ENCODE data around the gene DNAJC1. TPM values are rescaled to one million over a fixed set of nuclear protein-coding genes. Genes with fewer than 3 reads are reported as not detected.
A peak's percentile ranks its signal among the peaks of the same experiment; 100 is the strongest.

The DNAJC1 gene
- total RNA-seq, 1 experiment from 2014 or later: 19.1 TPM

DNA sequence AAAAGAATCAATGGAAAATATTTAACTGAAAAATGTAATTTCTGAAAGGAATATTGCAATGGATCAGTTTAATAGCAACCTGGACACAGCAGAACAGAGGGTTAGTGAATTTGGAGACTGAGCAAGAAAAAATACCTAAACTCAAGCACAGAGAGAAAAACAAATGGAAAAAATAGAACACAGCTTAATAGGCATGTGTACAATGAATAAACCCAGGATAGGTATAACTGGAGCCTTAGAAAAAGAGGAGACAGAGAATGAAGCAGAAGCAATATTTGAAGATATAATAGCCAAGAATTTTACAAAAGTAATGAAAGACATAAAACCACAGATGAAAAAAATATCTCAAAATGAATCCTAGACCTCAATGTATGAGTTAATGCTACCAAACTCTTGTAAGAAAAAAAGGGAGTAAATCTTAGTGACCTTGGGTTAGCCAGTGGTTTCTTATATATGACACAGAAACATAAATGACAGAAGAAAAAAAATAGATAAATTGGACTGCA is 2.9 kb upstream of the DNAJC1 start:
- no peak overlapping the region for H3K4me3 ChIP-seq
- no peaks in the 10 kb centered on the region for H3K36me3 ChIP-seq (ENCODE audit: low read depth)
- TF ChIP-seq EZH2 (IDR thresholded peaks at IDR 0.05; ENCODE audit: low read depth): no peak
- TF ChIP-seq, protein P1, sequence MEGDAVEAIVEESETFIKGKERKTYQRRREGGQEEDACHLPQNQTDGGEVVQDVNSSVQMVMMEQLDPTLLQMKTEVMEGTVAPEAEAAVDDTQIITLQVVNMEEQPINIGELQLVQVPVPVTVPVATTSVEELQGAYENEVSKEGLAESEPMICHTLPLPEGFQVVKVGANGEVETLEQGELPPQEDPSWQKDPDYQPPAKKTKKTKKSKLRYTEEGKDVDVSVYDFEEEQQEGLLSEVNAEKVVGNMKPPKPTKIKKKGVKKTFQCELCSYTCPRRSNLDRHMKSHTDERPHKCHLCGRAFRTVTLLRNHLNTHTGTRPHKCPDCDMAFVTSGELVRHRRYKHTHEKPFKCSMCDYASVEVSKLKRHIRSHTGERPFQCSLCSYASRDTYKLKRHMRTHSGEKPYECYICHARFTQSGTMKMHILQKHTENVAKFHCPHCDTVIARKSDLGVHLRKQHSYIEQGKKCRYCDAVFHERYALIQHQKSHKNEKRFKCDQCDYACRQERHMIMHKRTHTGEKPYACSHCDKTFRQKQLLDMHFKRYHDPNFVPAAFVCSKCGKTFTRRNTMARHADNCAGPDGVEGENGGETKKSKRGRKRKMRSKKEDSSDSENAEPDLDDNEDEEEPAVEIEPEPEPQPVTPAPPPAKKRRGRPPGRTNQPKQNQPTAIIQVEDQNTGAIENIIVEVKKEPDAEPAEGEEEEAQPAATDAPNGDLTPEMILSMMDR (conservative IDR thresholded peaks at IDR 0.05): no peak
- no peak overlapping the region for H3K4me2 ChIP-seq
- no peaks in the 10 kb centered on the region for H3K27me3 ChIP-seq (ENCODE audit: insufficient read depth, low read depth)
- peaks cover 12% of the 10 kb centered on the region for H3K4me1 ChIP-seq (replicated peaks; ENCODE audit: insufficient read depth)
- no peak overlapping the region for H3K27ac ChIP-seq
- ChIA-PET POLR2A (ENCODE audit: unreplicated experiment) (no interaction called here), CTCF (no interaction called here)
- BruUV-seq (replicated peaks): no TSS peak
- H2AFZ ChIP-seq: no peak overlapping the region
- peaks cover 9% of the 10 kb centered on the region for H3K79me2 ChIP-seq (ENCODE audit: low read depth)
- H3K9me3 ChIP-seq (ENCODE audit: insufficient read depth, low read depth): no peaks in the 10 kb centered on the region
- no peaks in the 10 kb centered on the region for H4K20me1 ChIP-seq (ENCODE audit: insufficient read depth)
- H3F3A ChIP-seq (ENCODE audit: insufficient read depth, low read depth): peaks cover 7% of the 10 kb centered on the region; the same call in 1 of the 2 replicates
- DNase-seq: no peak
- intact Hi-C loops (cut with micrococcal nuclease; ENCODE audit: unreplicated experiment): no loop called here
- H3K9me2 ChIP-seq (ENCODE audit: insufficient read depth): no peaks in the 10 kb centered on the region

DNA sequence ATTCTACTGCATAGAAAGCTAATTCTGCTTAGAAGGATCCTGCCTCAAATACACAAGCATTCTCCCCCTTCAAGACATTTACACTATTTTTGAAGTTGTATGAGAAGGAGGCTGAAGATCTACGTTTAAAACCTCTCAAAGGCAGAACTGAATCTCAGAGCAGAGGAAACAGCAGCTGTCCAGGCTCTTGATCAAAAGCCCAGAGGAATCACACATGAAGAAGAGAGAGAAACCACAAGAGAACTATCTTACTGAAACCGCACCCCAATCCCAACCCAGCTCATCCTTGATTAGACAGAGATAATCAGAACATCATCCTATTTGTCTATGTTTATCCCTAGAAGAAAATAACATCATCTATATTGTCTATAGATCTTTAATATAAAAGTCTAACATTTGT is 2.2 kb upstream of the DNAJC1 start:
- Histone ChIP-seq H3K4me1 (replicated peaks; ENCODE audit: insufficient read depth) (peaks cover 13% of the 10 kb centered on the region), H3K36me3 (ENCODE audit: low read depth) (no peaks in the 10 kb centered on the region), H3K4me3 (no peak overlapping the region), H3K27ac (no peak overlapping the region), H3F3A (ENCODE audit: insufficient read depth, low read depth) (peaks cover 7% of the 10 kb centered on the region; the same call in 1 of the 2 replicates), H4K20me1 (ENCODE audit: insufficient read depth) (no peaks in the 10 kb centered on the region), H2AFZ (no peak overlapping the region), H3K79me2 (ENCODE audit: low read depth) (peaks cover 15% of the 10 kb centered on the region), H3K9me3 (ENCODE audit: insufficient read depth, low read depth) (no peaks in the 10 kb centered on the region), H3K4me2 (no peak overlapping the region), H3K9me2 (ENCODE audit: insufficient read depth) (no peaks in the 10 kb centered on the region), H3K27me3 (ENCODE audit: insufficient read depth, low read depth) (no peaks in the 10 kb centered on the region)
- no peak for DNase-seq
- ChIA-PET POLR2A (ENCODE audit: unreplicated experiment) (no interaction called here), CTCF (no interaction called here)
- BruUV-seq (replicated peaks): no TSS peak
- TF ChIP-seq EZH2 (IDR thresholded peaks at IDR 0.05; ENCODE audit: low read depth): no peak
- TF ChIP-seq, protein P1 (conservative IDR thresholded peaks at IDR 0.05): no peak
- intact Hi-C loops (cut with micrococcal nuclease; ENCODE audit: unreplicated experiment): no loop called here

DNA sequence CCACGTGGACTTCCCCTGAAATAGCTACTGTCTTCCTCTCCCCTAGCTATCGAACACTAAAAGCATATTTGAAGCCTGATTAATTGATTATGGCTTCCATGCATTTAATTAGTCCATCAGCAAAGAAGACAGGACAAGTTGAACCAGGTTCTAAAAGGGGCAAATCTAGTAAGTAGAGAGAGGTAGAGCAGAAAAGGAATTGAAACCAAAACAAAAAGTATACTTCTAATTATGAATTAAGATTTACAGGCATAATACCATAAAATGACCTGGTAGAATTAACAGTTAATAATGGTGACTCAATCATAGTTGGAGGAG is 393 bp upstream of the DNAJC1 start:
- peaks cover 7% of the 10 kb centered on the region; the same call in 1 of the 2 replicates for H3F3A ChIP-seq (ENCODE audit: insufficient read depth, low read depth)
- peak overlapping the region; percentile 85 for H3K4me2 ChIP-seq
- peak overlapping the region; percentile 89 for H2AFZ ChIP-seq
- no peaks in the 10 kb centered on the region for H3K9me2 ChIP-seq (ENCODE audit: insufficient read depth)
- H3K27me3 ChIP-seq (ENCODE audit: insufficient read depth, low read depth): no peaks in the 10 kb centered on the region
- no peaks in the 10 kb centered on the region for H4K20me1 ChIP-seq (ENCODE audit: insufficient read depth)
- BruUV-seq (replicated peaks): no TSS peak
- TF ChIP-seq, protein P1 (conservative IDR thresholded peaks at IDR 0.05): no peak
- no peak for TF ChIP-seq EZH2 (IDR thresholded peaks at IDR 0.05; ENCODE audit: low read depth)
- no peak for DNase-seq
- ChIA-PET CTCF (interaction anchor here (1.0 kb wide), 1 partner anchor 336 kb away, joined by 4 read pairs; no protein-coding TSS in a partner anchor), POLR2A (ENCODE audit: unreplicated experiment) (interaction anchor here (0.6 to 0.7 kb wide), 2 partner anchors 507 to 1334 kb away, joined by 3 to 4 read pairs; no protein-coding TSS in a partner anchor)
- H3K4me1 ChIP-seq (replicated peaks; ENCODE audit: insufficient read depth): peaks cover 13% of the 10 kb centered on the region
- peak overlapping the region; percentile 93 for H3K4me3 ChIP-seq
- peaks cover 22% of the 10 kb centered on the region for H3K79me2 ChIP-seq (ENCODE audit: low read depth)
- H3K27ac ChIP-seq: no peak overlapping the region
- H3K9me3 ChIP-seq (ENCODE audit: insufficient read depth, low read depth): no peaks in the 10 kb centered on the region
- H3K36me3 ChIP-seq (ENCODE audit: low read depth): no peaks in the 10 kb centered on the region
- intact Hi-C loops (cut with micrococcal nuclease; ENCODE audit: unreplicated experiment): loop anchor here (2.0 kb wide), 3 partner anchors 225 to 1091 kb away; partner anchors contain the start of genes COMMD3 and MSRB2
